GM12878 (cell line): ENCODE data around the gene PLEKHG1. TPM values are rescaled to one million over a fixed set of nuclear protein-coding genes. Genes with fewer than 3 reads are reported as not detected.

Experiments
- ATAC-seq: fragments of 200-7000 bp; cut with Tn5 transposase; 3 replicates; pipeline ENCODE4 v1.9.1; 2020; ENCODE audit warnings: mild to moderate bottlenecking, moderate library complexity
- BruUV-seq: library from RNA; stranded (reverse); fragments of 400-500 nt; replicated peaks from 2 replicates; lab custom pipeline; 2021; lab: Mats Ljungman, UMichigan
- CTCF ChIA-PET: fragments of 300-600 bp; sonication (Branson Sonifier 250); formaldehyde crosslinking; extraction: SDS; loops from one replicate; lab custom pipeline; 2021; ENCODE audit warnings: inconsistent platforms; lab: Yijun Ruan, JAX
- POLR2A ChIA-PET: fragments of 350-600 bp; formaldehyde crosslinking; extraction: SDS; loops from one replicate; lab custom pipeline; 2021; ENCODE audit warnings: inconsistent platforms; lab: Charles Lee
- RAD21 ChIA-PET: fragments of 300-600 bp; sonication (Branson Sonifier 250); formaldehyde crosslinking; loops from one replicate; lab custom pipeline; 2023; ENCODE audit warnings: antibody characterized with exemption; ENCODE audit not compliant: unreplicated experiment; lab: Charles Lee
- SMC1A ChIA-PET: fragments of 300-600 bp; sonication (Branson Sonifier 250); formaldehyde crosslinking; loops from one replicate; lab custom pipeline; 2023; ENCODE audit not compliant: unreplicated experiment, uncharacterized antibody; lab: Charles Lee
- DNase-seq: peaks from one replicate; pipeline ENCODE4 v3.0.0-alpha.2; 2011; ENCODE audit warnings: low read depth, low spot score
- FAIRE-seq: peaks from 3 replicates; lab custom pipeline; 2011; peaks lifted over from hg19 to GRCh38; lab: Jason Lieb, UNC
- H2AFZ ChIP-seq: 2 replicates; pipeline ENCODE4 v1.6.0; 2011; ENCODE audit warnings: low read depth, low read length, control low read depth; ENCODE audit not compliant: control insufficient read depth
- H3K27ac ChIP-seq: 2 replicates; pipeline ENCODE4 v1.5.1; 2011; ENCODE audit warnings: control low read depth; ENCODE audit not compliant: control insufficient read depth, insufficient read depth
- H3K27me3 ChIP-seq, 2 experiments: replicated peaks in 1 of 2; 2 replicates each; pipeline versions ENCODE4 v1.6.0 to v1.6.1; 2011; ENCODE audit warnings: low read length in 1 of 2; ENCODE audit not compliant: control insufficient read depth in 2 of 2, insufficient read depth in 2 of 2
- H3K36me3 ChIP-seq, 2 experiments: 2 replicates each; pipeline ENCODE4 v1.5.1; 2011; ENCODE audit warnings: low read length in 1 of 2; ENCODE audit not compliant: control insufficient read depth in 2 of 2, insufficient read depth in 2 of 2
- H3K4me1 ChIP-seq: 2 replicates; pipeline ENCODE4 v1.6.1; 2011; ENCODE audit warnings: mild to moderate bottlenecking, low read length, moderate library complexity, mixed read lengths; ENCODE audit not compliant: control insufficient read depth, insufficient read depth
- H3K4me2 ChIP-seq: 2 replicates; pipeline ENCODE4 v1.6.0; 2011; ENCODE audit warnings: control low read depth; ENCODE audit not compliant: control insufficient read depth, insufficient read depth
- H3K4me3 ChIP-seq: fragments of 200-600 bp; sonication (generic); 2 replicates; pipeline ENCODE4 v1.5.1; 2016
- H3K79me2 ChIP-seq: 2 replicates; pipeline ENCODE4 v1.6.0; 2011; ENCODE audit warnings: low read length; ENCODE audit not compliant: control insufficient read depth, insufficient read depth
- H3K9ac ChIP-seq: 2 replicates; pipeline ENCODE4 v1.8.0; 2011; ENCODE audit warnings: low read length, control low read depth, mixed read lengths; ENCODE audit not compliant: control insufficient read depth, insufficient read depth
- H3K9me3 ChIP-seq: replicated peaks from 3 replicates; pipeline ENCODE4 v1.5.1; 2011; ENCODE audit warnings: mild to moderate bottlenecking, low read length; ENCODE audit not compliant: control insufficient read depth, insufficient read depth
- H4K20me1 ChIP-seq: 2 replicates; pipeline ENCODE4 v1.6.0; 2011; ENCODE audit not compliant: control insufficient read depth, insufficient read depth
- BHLHE40 ChIP-seq, 2 experiments: fragments of 450-650 bp in 1 of 2; IDR thresholded peaks; 2 replicates each; pipeline ENCODE4 v1.6.1; 2011 to 2017; ENCODE audit warnings: low read depth in 2 of 2, borderline replicate concordance in 1 of 2, improper control_type of control experiment in 1 of 2, low read length in 1 of 2, mild to moderate bottlenecking in 1 of 2
- CREB1 ChIP-seq: IDR thresholded peaks from 2 replicates; pipeline ENCODE4 v1.6.1; 2012; ENCODE audit warnings: low read depth, mild to moderate bottlenecking, inconsistent platforms
- HDAC2 ChIP-seq: fragments of 200-600 bp; sonication (generic); IDR thresholded peaks from 2 replicates; pipeline ENCODE4 v1.6.1; 2017
- KLF5 ChIP-seq: fragments of 450-650 bp; IDR thresholded peaks from 2 replicates; pipeline ENCODE4 v1.6.1; 2014; ENCODE audit warnings: mild to moderate bottlenecking; ENCODE audit not compliant: partially characterized antibody
- MTA2 ChIP-seq: fragments of 450-650 bp; IDR thresholded peaks from 2 replicates; pipeline ENCODE4 v1.6.1; 2016; ENCODE audit warnings: low read depth, mild to moderate bottlenecking, moderate library complexity
- NR2C2 ChIP-seq: IDR thresholded peaks from 2 replicates; pipeline ENCODE4 v1.6.1; 2011; ENCODE audit warnings: borderline replicate concordance, low read depth; ENCODE audit not compliant: control insufficient read depth, insufficient read length
- PAX5 ChIP-seq: IDR thresholded peaks from 2 replicates; pipeline ENCODE4 v1.6.1; 2011; ENCODE audit warnings: low read depth, low read length, borderline replicate concordance
- RUNX3 ChIP-seq: IDR thresholded peaks from 2 replicates; pipeline ENCODE4 v1.6.1; 2012; ENCODE audit warnings: low read length, inconsistent platforms
- SP1 ChIP-seq: IDR thresholded peaks from one replicate; pipeline ENCODE4 v1.6.1; 2011; ENCODE audit warnings: low read depth, low read length
- SPI1 ChIP-seq: IDR thresholded peaks from 2 replicates; pipeline ENCODE4 v1.6.1; 2011; ENCODE audit warnings: low read depth, mild to moderate bottlenecking, low read length, moderate library complexity, borderline replicate concordance; ENCODE audit not compliant: insufficient read depth
- WGBS: methylation state at CpG from one replicate; pipeline ENCODE4 v1.1.6; 2016; ENCODE audit warnings: low lambda C conversion rate; ENCODE audit not compliant: insufficient replicate concordance, insufficient coverage; ENCODE audit errors: missing lambda C conversion rate; 5-methylcytosine and 5-hydroxymethylcytosine counted together
- in situ Hi-C: fragments of 300-500 bp; cut with MboI; formaldehyde crosslinking; loops from 9 replicates; pipeline ENCODE4 v1.14.3; 2018; ENCODE audit warnings: mixed read lengths
- intact Hi-C: fragments of 100-400 bp; cut with micrococcal nuclease; formaldehyde crosslinking; loops from one replicate; pipeline ENCODE4 v1.14.2; 2022; ENCODE audit not compliant: unreplicated experiment
- polyA plus RNA-seq, 11 experiments: library from polyadenylated mRNA; depleted of rRNA in 4 of 11; unstranded in 6 of 11; stranded (reverse) in 5 of 11; fragments of >200 nt; fragmentation: Nextera tagmentation in 4 of 11; fragmentation: Illumina TruSeq in 1 of 11; extraction: Ambion mirVana in 4 of 11; extraction: Trizol in 1 of 11; gene quantifications; 1 replicate in 1 of 11; 2 replicates in 10 of 11; pipeline versions ENCODE4 v1.2.1 to v1.2.3, GENCODE V29; 2011 to 2016; ENCODE audit warnings: inconsistent platforms in 2 of 11, missing spikeins in 2 of 11, low read depth in 1 of 11
- total RNA-seq, 4 experiments: library from RNA; depleted of rRNA in 3 of 4; stranded (reverse); fragments of >200 nt in 3 of 4; fragmentation: Illumina TruSeq in 1 of 4; extraction: Trizol in 1 of 4; gene quantifications; 2 replicates each; pipeline versions ENCODE4 v1.2.1 to v1.2.3, GENCODE V29; 2013 to 2021
- TF ChIP-seq, protein P1 (sequence below): fragments of 450-650 bp; IDR thresholded peaks from 2 replicates; pipeline ENCODE4 v1.6.1; 2017; ENCODE audit warnings: antibody characterized with exemption, mild to moderate bottlenecking, moderate library complexity
- TF ChIP-seq, protein P2 (sequence below): IDR thresholded peaks from 2 replicates; pipeline ENCODE4 v1.6.1; 2011; ENCODE audit warnings: borderline replicate concordance, low read depth, mild to moderate bottlenecking, moderate library complexity, low read length; ENCODE audit not compliant: insufficient read depth, poor library complexity, severe bottlenecking

PLEKHG1 gene
- total and polyA plus RNA-seq, 10 of the 15 experiments (the other 5 are each of a cell fraction or from before 2014, with no cell fraction given) = 0.77 to 17.2 (median 4.9) TPM

DNA sequence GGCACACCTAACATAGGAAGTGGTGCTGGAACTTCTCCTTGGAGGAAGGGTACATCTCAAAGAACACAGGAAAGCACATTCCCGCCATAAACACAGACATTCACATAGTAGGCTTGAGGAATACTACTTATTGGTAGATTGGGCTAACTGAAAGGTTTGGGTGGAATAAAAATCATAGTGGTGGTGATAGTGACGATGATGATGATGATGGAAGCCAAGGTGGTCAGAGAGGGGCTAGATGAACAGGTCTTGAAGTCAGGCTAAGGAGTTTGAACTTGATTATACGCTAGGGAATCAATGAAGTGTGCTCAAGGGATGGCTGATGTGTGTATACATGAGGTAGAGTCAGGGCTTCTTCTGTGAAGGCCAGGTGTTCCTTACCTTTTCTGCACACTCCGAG is 12.0 kb upstream of the PLEKHG1 start:
- Histone ChIP-seq H2AFZ (no peak overlapping the region), H3K9me3 (no peaks in the 10 kb centered on the region), H3K4me2 (no peak overlapping the region), H3K4me1 (no peaks in the 10 kb centered on the region), H3K27ac (no peak overlapping the region), H4K20me1 (no peaks in the 10 kb centered on the region), H3K27me3 (peaks cover 0 to 5% of the 10 kb centered on the region in 2 experiments; a peak in 2 of 4 replicates), H3K36me3 (no peaks in the 10 kb centered on the region), H3K9ac (no peak overlapping the region), H3K79me2 (no peaks in the 10 kb centered on the region), H3K4me3 (no peak overlapping the region)
- ChIA-PET CTCF (no interaction called here), POLR2A (no interaction called here), RAD21 (no interaction called here), SMC1A (no interaction called here)
- no TSS peak for BruUV-seq
- no peak for DNase-seq
- TF ChIP-seq RUNX3 (no peak), KLF5 (no peak), PAX5 (no peak), SPI1 (no peak), SP1 (no peak), MTA2 (no peak), NR2C2 (no peak), BHLHE40 (IDR thresholded peaks at IDR 0.05; ENCODE audit: borderline replicate concordance in 1 of 2, low read depth in 2 of 2, low read length in 1 of 2) (no peak), CREB1 (no peak), HDAC2 (no peak)
- TF ChIP-seq, protein P1, sequence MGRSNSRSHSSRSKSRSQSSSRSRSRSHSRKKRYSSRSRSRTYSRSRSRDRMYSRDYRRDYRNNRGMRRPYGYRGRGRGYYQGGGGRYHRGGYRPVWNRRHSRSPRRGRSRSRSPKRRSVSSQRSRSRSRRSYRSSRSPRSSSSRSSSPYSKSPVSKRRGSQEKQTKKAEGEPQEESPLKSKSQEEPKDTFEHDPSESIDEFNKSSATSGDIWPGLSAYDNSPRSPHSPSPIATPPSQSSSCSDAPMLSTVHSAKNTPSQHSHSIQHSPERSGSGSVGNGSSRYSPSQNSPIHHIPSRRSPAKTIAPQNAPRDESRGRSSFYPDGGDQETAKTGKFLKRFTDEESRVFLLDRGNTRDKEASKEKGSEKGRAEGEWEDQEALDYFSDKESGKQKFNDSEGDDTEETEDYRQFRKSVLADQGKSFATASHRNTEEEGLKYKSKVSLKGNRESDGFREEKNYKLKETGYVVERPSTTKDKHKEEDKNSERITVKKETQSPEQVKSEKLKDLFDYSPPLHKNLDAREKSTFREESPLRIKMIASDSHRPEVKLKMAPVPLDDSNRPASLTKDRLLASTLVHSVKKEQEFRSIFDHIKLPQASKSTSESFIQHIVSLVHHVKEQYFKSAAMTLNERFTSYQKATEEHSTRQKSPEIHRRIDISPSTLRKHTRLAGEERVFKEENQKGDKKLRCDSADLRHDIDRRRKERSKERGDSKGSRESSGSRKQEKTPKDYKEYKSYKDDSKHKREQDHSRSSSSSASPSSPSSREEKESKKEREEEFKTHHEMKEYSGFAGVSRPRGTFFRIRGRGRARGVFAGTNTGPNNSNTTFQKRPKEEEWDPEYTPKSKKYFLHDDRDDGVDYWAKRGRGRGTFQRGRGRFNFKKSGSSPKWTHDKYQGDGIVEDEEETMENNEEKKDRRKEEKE = no peak
- TF ChIP-seq, protein P2, sequence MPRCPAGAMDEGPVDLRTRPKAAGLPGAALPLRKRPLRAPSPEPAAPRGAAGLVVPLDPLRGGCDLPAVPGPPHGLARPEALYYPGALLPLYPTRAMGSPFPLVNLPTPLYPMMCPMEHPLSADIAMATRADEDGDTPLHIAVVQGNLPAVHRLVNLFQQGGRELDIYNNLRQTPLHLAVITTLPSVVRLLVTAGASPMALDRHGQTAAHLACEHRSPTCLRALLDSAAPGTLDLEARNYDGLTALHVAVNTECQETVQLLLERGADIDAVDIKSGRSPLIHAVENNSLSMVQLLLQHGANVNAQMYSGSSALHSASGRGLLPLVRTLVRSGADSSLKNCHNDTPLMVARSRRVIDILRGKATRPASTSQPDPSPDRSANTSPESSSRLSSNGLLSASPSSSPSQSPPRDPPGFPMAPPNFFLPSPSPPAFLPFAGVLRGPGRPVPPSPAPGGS = no peak
- intact Hi-C loops (no loop called here), in situ Hi-C loops (no loop called here)
- ATAC-seq = no peak
- no peak for FAIRE-seq
- 2% methylated on average over 4 of the region's 4 CpGs for WGBS
